ENCODE measurements around the gene TANC2.
A peak's percentile ranks its signal among the peaks of the same experiment; 100 is the strongest.
"Not testable (repeated sequence)": the region's sequence is repeated elsewhere in the genome, so short reads cannot be mapped to it uniquely, and the experiment has no call there.

The TANC2 gene

DNA sequence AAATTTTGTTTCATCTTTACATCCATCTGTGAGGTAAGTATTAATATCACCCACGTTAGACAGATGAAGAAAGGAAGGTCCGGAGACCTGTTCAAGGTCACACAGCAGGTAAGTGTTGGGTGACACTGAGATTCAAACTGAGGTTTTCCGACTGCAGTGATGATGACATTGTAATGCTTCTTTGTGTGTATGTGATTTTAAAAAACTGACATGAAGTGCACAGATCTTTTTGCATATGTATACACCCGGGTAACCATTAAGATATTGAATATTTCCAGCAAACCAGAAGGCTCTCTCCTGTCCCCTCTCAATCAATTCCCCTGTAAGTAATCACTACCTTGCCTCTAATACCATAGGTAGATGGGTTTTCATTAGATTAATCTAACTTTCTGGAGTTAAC lies 1.5 kb upstream of the TANC2 start:
- no peak for DNase-seq (ENCODE audit: low spot score)

DNA sequence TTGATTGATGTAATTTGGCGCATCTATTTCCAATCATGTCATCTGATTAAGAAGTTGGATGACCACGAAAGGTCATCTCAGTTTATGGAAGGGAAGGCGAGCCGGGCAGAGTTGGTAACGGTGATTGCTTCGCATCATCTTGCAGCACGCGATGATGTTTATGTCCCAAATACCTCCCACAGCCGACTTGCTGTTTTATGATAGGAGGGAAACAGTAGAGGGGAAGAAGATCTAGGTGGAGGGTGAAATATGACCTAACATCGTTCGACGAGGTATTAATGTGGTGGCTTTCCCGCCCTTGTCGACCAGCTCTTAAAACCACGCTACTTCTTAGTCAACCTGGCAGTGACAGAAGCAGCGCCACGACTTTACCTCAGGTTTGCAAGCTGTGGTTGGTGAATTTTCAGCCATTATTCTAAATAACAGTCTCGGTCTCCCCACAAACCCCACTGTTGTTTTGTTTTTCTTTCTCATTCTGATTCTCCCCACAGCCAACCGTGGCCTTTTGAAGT lies 805 bp upstream of the TANC2 start:
- peak; percentile 14 for DNase-seq (ENCODE audit: low spot score)

DNA sequence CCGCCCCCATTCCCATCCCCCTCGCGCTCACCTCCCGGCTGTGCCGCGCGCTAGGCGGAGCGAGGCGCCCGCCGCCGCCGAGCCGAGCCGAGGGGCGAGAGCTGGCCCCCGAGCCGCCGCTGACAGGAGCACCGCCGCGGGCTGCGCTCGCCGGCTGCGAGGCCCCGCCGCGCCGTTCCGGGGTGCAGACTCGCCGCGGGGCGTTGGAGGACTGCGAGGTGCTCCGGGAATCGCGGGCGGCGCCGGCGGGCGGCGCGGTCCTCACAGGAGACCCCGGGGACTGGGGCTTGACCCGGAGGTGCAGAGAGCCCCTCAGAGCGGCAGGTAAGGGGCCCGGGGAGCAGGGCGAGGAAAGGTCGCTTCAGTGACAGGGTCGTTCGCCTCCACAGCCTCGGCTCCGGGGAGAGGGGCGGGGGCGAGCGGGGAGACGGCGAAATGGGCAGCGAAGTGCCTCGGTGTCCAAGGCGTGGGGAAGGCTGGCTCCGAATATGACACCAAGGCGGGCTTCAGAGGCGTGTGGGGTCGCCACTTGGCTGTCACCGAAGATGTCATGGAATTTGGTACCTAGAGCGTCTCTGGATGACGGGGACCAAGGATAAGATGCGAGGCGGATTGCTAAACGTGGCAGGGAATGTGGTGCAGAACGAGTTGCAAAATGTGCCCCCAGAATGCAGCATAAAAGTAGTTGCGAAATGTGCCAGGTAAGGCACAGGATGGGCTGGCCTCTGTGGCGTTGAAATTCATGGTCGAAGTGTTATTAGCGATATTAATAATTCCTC lies 580 bp downstream of the TANC2 start:
- no peak for DNase-seq (ENCODE audit: low spot score)

DNA sequence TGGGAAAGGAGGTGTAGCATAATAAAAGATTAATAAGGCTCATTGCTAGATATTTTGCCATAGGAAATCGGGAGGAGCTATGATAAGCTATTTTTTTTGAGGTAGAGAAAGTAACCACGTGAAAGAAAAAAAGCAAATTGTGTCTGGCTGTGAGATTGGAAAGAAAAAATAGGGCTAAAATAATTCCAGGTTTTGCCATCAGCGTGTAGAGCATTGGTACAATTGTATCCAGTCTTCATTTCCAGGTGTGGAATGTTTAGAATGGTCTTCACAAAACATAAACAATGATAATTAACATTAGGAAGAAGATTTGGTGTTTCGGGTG lies 1.1 kb downstream of the TANC2 start:
- peak; percentile 31 for DNase-seq (ENCODE audit: low spot score)

DNA sequence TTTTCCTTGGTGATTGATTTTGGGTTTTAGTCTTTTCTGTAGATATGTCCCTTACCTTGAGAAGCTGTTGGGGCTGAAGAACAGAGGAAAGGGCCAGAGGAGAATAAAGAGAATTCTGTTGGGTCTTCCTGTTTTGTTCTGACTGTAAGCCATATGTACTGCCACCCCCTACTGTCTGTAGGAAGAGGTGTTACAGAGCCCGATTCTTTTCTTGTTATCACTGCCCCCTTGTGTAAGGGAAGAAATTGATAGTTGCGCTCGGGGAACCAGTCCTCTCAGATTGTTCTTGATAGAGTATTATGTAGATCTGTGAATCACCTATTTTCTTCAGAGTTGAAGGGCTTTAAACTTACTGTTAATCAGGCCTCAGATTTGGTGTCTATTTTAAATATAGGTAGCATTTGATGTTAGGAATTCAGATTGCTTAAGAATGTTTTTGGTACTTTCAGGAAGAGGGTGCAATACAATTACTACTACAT lies 2.4 kb downstream of the TANC2 start:
- DNase-seq (ENCODE audit: low spot score): peak; percentile 95

DNA sequence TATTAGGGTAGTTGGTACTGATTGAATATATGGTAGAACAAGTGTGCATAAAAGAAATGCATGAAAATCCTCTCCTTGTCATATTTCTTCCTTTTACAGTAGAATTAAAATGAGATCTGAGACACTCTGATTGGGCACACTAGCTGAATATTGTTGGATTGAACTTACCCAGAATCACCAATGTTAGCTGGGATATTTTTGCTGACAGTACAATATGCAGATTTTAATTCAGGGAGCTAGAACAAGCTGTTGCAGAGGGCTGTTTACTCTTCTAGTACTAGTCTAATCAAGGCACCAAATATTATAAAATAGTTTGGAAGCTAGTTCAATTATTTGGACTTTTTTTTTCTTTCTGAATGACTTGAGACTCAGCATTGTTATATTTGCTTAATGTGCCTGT lies 4.6 kb downstream of the TANC2 start:
- DNase-seq (ENCODE audit: low spot score): no peak

DNA sequence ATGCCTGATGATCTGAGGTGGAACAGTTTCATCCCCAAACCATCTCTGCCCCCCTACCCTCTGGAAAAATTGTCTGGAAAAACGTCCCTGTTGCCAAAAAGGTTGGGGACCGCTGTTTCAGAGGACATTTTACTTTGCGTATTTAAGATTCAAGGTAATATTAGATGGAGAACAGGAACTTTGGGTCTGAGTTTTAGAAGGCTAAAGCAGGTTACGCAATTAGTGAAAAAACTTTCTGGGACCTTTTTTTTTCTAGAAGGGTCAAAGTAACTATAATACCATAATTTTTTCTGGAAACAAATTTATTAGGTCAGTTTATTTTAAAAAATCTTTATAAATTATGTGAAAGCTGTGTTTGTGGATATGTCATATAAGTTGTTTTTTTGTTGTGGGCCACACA lies 5.8 kb downstream of the TANC2 start:
- no peak for DNase-seq (ENCODE audit: low spot score)

DNA sequence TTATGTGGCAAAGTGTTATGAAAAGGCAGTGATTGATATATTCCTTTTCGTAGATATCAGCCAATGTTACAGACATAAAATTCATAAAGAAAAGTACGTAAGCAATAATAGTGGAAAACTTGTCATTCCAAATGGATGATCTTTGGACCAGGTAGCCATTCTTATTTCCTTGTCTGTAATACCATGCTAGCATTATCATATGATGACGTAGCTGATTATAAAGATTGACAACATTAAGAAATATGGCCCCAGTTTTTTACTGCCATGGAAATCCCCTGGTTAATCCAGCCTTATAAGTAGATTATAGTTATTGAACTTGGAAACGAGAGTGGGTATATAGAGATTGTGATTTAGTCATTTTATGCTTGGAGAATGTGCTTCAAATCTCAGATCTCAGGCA lies 8.8 kb downstream of the TANC2 start:
- DNase-seq (ENCODE audit: low spot score): no peak

DNA sequence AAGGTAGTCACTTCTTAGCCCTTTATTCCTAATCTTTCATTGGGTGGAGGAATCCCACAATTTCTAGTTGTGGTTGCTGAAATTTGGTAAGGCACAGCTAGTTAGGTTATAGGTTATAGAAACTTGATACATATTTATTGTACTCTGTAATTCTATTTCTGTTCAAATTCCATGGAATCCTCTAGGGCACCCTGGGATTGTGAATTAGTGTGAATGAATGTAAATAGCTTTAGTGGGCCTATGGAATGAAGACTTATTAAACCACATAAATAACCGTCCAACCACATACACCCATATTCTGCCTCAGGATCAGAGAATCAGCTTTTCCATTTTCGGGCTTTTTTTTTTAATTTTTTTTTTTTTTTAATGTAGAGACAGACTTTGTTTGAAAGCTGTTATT lies 9.2 kb downstream of the TANC2 start:
- DNase-seq (ENCODE audit: low spot score): no peak

DNA sequence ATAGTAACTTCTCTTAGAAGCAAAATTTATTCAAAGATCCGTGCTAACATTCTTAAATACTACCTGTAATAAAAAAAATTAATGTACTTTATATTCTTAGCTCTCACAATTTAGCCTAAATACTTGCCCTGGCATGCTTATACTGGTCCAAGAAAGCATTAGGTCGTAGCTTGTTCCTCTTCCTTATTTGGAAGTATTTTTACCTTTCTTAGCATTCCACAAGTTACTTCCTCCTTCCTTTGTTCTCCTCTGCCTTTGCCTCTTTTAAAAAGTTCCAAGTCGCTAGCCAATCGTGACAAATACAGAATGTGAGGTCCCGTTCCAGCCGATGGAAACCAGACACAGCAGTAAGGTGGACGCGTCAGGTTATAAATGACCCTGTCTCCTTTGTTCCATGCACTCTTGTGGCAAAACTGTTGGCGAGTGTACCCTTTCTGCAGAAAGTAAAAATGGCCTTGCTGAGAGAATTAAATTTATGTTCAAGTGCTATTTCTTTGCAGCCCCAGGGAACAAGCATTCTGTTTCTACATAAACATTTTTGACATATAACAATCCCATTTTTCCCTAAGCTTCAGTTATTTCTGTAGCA lies 10.7 kb downstream of the TANC2 start:
- not testable (repeated sequence) for DNase-seq (ENCODE audit: low spot score)

DNA sequence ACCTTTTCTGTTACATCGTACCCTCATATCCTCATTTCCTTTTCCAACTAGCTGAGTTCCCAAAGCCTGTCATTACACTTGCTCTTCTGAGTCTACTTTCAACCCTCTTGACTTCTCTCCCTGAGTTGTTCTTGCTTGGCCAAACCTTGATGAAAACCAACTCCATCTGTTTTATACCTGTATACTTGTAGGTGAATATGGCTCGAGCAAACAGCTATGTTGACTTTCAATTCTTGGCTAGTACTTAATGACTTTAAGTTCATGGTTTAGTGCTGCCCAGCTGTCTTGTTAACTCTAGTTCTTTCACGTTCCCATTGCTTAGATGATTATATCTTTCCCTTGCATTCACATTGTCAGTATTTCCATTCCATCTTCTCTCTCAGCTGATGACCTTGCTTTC lies 14.8 kb downstream of the TANC2 start:
- DNase-seq (ENCODE audit: low spot score): no peak

DNA sequence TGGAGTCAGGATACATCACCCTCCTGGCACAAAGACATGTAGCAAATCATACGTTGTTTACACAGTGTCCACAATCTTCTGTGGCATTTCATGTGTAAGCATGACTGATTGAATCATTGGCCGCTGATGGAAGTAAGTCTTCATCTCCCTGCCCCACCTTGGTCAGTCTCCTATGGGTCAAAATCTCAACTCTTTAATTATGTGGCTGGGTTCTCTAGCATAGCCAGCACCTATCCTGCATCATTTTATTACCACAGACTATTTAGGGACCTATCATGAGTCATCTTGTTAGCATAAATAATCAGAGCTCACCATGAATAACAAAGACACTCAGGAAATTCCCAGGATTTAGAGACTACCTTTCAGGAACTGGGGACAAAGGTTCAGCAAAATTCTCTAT lies 15.9 kb downstream of the TANC2 start:
- no peak for DNase-seq (ENCODE audit: low spot score)

DNA sequence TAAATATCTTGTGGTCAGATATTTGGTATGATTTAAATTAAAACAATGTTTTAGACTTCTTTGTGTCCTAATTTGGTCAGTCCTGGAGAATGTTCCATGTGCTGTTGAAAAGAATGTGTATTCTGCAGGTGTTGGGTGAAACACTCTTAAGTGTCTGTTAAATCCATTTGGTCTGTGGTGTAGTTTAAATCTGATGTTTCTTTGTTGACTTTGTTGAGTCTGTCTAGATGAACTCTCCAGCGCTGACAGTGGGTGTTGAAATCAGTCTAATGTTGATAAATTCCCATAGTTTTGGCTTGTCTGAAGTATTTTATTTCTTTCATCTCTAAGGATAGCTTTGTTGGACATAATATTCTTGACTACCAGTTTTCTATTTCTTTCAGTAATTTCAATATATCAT lies 18.8 kb downstream of the TANC2 start:
- DNase-seq (ENCODE audit: low spot score): no peak

DNA sequence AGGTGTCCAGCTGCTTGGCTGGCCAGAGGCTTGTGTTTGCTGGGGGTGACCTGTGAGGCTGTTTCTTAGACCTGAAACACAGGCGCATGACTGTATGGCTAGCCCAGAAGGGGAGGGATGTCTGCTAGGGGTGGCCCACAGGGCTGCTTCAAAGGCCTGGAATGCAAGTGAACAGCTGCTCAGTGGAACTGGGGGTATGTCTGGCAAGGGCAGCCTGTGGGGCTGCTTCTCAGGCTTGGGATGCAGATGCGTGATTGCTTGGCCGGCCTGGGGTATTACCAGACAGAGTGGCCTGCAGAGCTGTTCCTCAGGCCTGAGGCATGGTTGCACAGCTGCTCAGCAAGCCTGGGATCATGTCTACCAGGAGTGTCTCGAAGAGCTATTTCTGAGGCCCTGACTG lies 20.5 kb downstream of the TANC2 start:
- DNase-seq (ENCODE audit: low spot score): no peak

DNA sequence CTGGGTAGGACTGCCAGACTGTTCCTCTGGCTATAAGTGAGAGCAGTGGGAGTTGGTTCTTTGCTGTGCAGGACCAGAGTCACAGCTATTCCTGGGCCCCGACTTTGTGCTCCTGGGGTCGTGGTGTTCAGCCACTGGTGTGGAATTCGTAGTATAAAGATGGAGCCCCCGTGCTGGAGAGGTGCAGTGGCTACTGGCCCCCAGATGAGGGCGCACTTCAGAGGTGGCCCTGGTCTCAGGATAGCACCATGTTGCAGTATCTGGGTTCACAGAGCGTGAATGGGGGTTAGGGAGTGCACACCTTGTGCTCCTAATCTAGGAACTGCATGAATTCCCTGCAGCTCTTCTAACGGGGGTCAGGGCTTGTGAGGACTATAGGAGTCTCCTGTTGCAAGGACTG lies 21.1 kb downstream of the TANC2 start:
- no peak for DNase-seq (ENCODE audit: low spot score)

DNA sequence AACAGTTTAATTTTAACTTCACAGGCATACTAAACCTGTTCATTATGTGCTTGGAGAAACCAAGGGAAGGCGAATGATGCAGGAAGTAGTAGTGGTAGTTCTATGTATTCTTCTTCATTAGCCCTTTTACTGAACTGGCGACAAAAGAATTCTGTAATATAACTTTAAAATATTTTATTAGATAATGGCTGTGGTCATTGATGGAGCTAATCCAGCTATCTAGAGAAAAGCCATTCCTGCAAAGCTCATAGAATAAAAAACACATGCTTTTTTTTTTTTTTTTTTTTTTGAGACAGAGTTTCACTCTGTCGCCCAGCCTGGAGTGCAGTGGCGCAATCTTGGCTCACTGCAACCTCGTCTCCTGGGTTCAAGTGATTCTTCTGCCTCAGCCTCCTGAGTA lies 23.5 kb downstream of the TANC2 start:
- DNase-seq (ENCODE audit: low spot score): no peak

DNA sequence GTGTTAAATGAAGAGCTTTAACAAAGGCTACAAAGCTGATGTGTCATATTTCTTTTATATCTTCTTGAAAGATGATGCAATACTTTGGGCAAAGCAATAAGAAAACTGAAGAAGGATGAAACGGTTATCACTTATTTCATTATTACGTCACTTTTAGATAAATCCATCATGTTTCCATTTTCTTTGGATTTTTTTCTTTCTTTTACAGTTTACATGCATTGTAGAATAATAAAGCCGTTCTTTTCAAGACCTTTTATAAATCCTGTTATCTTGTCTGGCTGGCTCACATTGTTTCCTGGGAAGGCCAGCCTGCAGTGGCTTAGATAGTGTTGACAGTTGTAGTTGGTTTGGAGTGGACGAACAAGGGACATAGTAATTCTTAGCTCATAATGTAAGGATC lies 28.9 kb downstream of the TANC2 start:
- DNase-seq (ENCODE audit: low spot score): no peak

DNA sequence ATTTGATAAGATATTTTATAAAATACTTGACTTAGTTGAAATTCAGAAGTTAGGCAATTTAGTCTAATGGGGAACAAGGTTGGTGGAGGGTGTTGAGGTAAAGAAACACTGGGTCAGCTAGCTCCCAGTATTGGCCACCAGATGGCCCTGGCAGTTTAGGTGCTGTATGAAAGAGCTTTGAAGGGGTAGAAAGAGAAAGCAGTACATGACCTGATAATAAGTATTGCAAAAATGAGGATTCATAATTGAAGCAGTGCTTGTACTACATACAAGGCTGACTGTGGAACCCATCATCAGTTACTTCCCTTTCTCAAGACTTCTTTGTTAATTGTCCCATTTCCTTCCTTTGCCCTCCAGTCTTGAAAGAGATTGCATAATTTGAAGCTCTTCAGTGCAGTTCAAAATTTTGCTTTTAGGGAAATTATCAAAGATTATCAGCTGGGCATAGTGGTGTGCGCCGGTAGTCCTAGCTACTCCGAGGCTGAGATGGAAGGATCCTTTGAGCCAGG lies 29.4 kb downstream of the TANC2 start:
- DNase-seq (ENCODE audit: low spot score): peak; percentile 57

DNA sequence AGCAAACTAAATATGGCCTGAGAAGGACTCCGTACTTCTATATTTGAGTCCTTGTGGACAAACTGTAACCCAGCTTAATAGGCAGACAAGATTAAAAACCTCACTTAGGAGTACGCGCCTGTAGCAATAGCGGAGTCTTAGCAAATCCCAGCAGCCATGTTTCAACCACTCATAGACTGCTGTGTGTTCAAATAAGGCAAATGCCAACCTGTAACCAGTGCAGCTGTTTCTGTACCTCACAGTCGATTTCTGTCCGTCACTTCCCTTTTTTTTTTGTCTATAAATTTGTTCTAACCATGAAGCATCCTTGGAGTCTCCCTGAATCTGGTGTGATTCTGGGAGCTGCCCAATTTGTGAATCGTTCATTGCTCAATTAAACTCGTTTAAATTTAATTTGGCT lies 30.2 kb downstream of the TANC2 start:
- DNase-seq (ENCODE audit: low spot score): no peak

DNA sequence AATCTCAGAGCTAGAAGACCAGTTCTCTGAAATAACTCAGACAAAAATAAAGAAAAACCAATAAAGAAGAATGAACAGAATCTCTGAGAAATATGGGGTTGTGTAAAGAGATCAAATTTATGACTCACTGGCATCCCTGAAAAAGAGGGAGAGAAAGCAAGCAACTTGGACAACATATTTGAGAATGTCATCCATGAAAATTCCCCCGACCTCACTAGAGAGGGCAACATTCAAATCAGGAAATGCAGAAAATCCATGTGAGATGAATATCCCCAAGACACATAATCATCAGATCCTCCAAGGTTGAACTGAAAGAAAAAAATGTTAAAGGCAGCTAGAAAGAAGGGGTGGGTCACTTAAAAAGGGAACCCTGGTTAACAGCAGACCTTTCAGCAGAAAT lies 32.1 kb downstream of the TANC2 start:
- DNase-seq (ENCODE audit: low spot score): no peak

DNA sequence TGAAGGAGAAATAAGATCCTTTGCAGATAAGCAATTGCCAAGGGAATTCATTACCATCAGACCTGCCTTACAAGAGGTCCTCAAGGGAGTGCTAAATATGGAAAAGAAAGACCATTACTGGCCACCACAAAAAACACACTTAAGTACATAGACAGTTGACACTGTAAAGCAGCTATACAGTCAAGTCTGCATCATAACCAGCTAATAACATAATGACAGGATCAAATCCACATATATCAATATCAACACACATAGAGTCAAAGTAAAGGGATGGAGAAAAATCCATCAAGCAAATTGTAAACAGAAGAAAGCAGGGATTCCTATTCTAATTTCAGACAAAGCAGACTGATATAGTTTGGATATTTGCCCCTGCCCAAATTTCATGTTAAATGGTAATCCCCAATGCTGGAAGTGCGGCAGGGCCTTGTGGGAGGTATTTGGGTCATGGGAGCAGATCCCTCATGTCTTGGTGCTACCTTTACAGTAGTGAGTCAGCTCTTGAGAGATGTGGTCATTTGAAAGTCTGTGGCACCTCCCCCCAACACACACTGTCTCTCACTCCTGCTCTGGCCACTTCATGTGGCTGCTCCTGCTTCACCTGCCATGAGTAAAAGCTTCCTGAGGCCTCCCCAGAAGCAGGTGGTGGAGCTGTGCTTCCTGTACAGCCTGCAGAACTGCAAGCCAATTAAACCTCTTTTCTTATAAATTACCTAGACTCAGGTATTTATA lies 32.8 kb downstream of the TANC2 start:
- DNase-seq (ENCODE audit: low spot score): no peak

DNA sequence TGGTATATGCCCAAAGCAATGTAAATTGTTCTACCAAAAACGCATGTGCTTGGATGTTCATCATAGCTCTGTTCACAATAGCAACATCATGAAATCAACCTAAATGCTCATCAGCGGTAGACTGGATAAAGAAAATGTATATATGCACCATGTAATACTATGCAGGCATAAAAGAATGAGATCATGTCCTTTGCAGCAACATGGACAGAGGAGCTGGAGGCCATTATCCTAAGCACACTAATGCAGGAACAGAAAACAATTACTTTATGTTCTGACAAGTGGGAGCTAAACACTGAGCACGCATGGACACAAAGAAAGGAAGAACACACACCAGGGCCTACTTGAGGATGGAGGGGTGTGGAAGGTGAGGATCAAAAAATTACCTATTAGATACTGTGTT lies 33.7 kb downstream of the TANC2 start:
- no peak for DNase-seq (ENCODE audit: low spot score)
